HEK293 (cell line): ENCODE measurements around the gene TEKTIP1.

Source experiments
- CTCF ChIA-PET: fragments of 350-600 bp; formaldehyde crosslinking; extraction: SDS; loops from one replicate; lab custom pipeline; 2021; ENCODE audit warnings: antibody characterized with exemption; lab: Yijun Ruan, JAX
- POLR2A ChIA-PET: fragments of 300-600 bp; formaldehyde crosslinking; extraction: SDS; loops from one replicate; lab custom pipeline; 2020; ENCODE audit warnings: antibody characterized with exemption, inconsistent platforms; lab: Yijun Ruan, JAX
- H3K27ac ChIP-seq: fragments of 200-500 bp; sonication (Bioruptor generic); 2 replicates; pipeline ENCODE4 v1.5.1; 2014; ENCODE audit warnings: low read depth, low read length, control low read depth, inconsistent platforms; ENCODE audit errors: extremely low read depth
- H3K36me3 ChIP-seq, 2 experiments: fragments of 200-500 bp in 1 of 2; sonication (Bioruptor generic) in 1 of 2; 1 replicate in 1 of 2; 2 replicates in 1 of 2; pipeline ENCODE4 v1.5.1; 2014 to 2017; ENCODE audit warnings: inconsistent platforms in 2 of 2, low read length in 2 of 2; ENCODE audit not compliant: control insufficient read depth in 2 of 2, insufficient read depth in 1 of 2
- H3K4me1 ChIP-seq: fragments of 200-500 bp; sonication (Bioruptor generic); 2 replicates; pipeline ENCODE4 v1.5.1; 2014; ENCODE audit warnings: mild to moderate bottlenecking, low read length, inconsistent platforms; ENCODE audit not compliant: control insufficient read depth, insufficient read depth
- H3K4me3 ChIP-seq: 2 replicates; pipeline ENCODE4 v1.5.1; 2011; ENCODE audit warnings: low read depth, mild to moderate bottlenecking, control low read depth, low read length, moderate library complexity
- H3K9me3 ChIP-seq: fragments of 200-500 bp; sonication (Bioruptor generic); 2 replicates; pipeline ENCODE4 v1.5.1; 2014; ENCODE audit warnings: low read depth, low read length, inconsistent platforms; ENCODE audit not compliant: control insufficient read depth, insufficient read depth
- BCL6B ChIP-seq: fragments of 450-650 bp; formaldehyde crosslinking; IDR thresholded peaks from 2 replicates; pipeline ENCODE4 v1.5.1; 2017; ENCODE audit warnings: missing biosample characterization, missing genetic modification characterization
- ELK4 ChIP-seq: IDR thresholded peaks from 2 replicates; pipeline ENCODE4 v1.6.1; 2011; ENCODE audit warnings: mild to moderate bottlenecking, low read depth, low read length, borderline replicate concordance
- GLIS1 ChIP-seq: fragments of 450-650 bp; formaldehyde crosslinking; IDR thresholded peaks from 2 replicates; pipeline ENCODE4 v1.5.1; 2016; ENCODE audit warnings: missing biosample characterization, missing genetic modification characterization
- KLF16 ChIP-seq: fragments of 450-650 bp; formaldehyde crosslinking; IDR thresholded peaks from 2 replicates; pipeline ENCODE4 v1.5.1; 2017; ENCODE audit warnings: missing biosample characterization, missing genetic modification characterization
- PRDM2 ChIP-seq: fragments of 450-650 bp; formaldehyde crosslinking; IDR thresholded peaks from 2 replicates; pipeline ENCODE4 v1.5.1; 2016; ENCODE audit warnings: missing biosample characterization, missing genetic modification characterization, borderline replicate concordance
- SP2 ChIP-seq: fragments of 450-650 bp; formaldehyde crosslinking; IDR thresholded peaks from 2 replicates; pipeline ENCODE4 v1.5.1; 2016; ENCODE audit warnings: missing biosample characterization, missing genetic modification characterization
- YY1 ChIP-seq: fragments of 450-650 bp; formaldehyde crosslinking; IDR thresholded peaks from 2 replicates; pipeline ENCODE4 v1.5.1; 2018; ENCODE audit warnings: missing biosample characterization, missing genetic modification characterization
- ZBTB26 ChIP-seq: fragments of 450-650 bp; formaldehyde crosslinking; optimal IDR thresholded peaks from 2 replicates; pipeline ENCODE3; 2016; ENCODE audit warnings: missing biosample characterization, mild to moderate bottlenecking, missing genetic modification characterization
- ZIC2 ChIP-seq: fragments of 450-650 bp; formaldehyde crosslinking; IDR thresholded peaks from 2 replicates; pipeline ENCODE4 v1.5.1; 2016; ENCODE audit warnings: missing biosample characterization, missing genetic modification characterization
- ZNF148 ChIP-seq: fragments of 450-650 bp; formaldehyde crosslinking; IDR thresholded peaks from 2 replicates; pipeline ENCODE4 v1.5.0; 2017; ENCODE audit warnings: missing biosample characterization, missing genetic modification characterization, borderline replicate concordance
- ZNF335 ChIP-seq: fragments of 450-650 bp; formaldehyde crosslinking; conservative IDR thresholded peaks from 2 replicates; pipeline ENCODE4 v1.5.1; 2016; ENCODE audit warnings: missing biosample characterization, missing genetic modification characterization
- ZNF548 ChIP-seq: fragments of 450-650 bp; formaldehyde crosslinking; IDR thresholded peaks from 2 replicates; pipeline ENCODE4 v1.5.1; 2016; ENCODE audit warnings: missing biosample characterization, missing genetic modification characterization
- ZNF571 ChIP-seq: fragments of 450-650 bp; formaldehyde crosslinking; IDR thresholded peaks from 2 replicates; pipeline ENCODE4 v1.5.0; 2017; ENCODE audit warnings: missing biosample characterization, missing genetic modification characterization
- ZNF600 ChIP-seq: fragments of 450-650 bp; formaldehyde crosslinking; IDR thresholded peaks from 2 replicates; pipeline ENCODE4 v1.5.1; 2016; ENCODE audit warnings: missing biosample characterization, missing genetic modification characterization
- ZNF660 ChIP-seq: fragments of 450-650 bp; IDR thresholded peaks from 2 replicates; pipeline ENCODE4 v1.5.1; 2018; ENCODE audit warnings: missing biosample characterization, mild to moderate bottlenecking, missing genetic modification characterization
- ZNF768 ChIP-seq: fragments of 450-650 bp; formaldehyde crosslinking; IDR thresholded peaks from 2 replicates; pipeline ENCODE4 v1.5.1; 2018; ENCODE audit warnings: missing biosample characterization, mild to moderate bottlenecking, missing genetic modification characterization
- ZNF791 ChIP-seq: fragments of 450-650 bp; formaldehyde crosslinking; IDR thresholded peaks from 2 replicates; pipeline ENCODE4 v1.5.1; 2016; ENCODE audit warnings: missing biosample characterization, missing genetic modification characterization

The TEKTIP1 gene

GRCh38 chr19:3492131-3492839 lies 46.7 kb upstream of the TEKTIP1 start:
- Histone ChIP-seq H3K4me1 (no peaks in the 10 kb centered on the region), H3K4me3 (no peak overlapping the region), H3K36me3 (peaks cover 7 to 57% of the 10 kb centered on the region in 2 experiments; a peak in 2 of 3 replicates), H3K27ac (no peak overlapping the region), H3K9me3 (no peaks in the 10 kb centered on the region)
- CTCF ChIA-PET, result interaction anchor here (0.6 to 1.3 kb wide), 3 partner anchors 62 to 187 kb away, joined by 3 to 4 read pairs (median 3); no protein-coding TSS in a partner anchor
- POLR2A ChIA-PET, result interaction anchor here (0.6 kb wide), 1 partner anchor 15 kb away, joined by 3 read pairs; no protein-coding TSS in a partner anchor
- TF ChIP-seq SP2 (tag by site-specific recombination) (no peak), GLIS1 (tag by site-specific recombination) (peak; percentile 70), ZIC2 (tag by site-specific recombination) (peak; percentile 74)

GRCh38 chr19:3492919-3493318 lies 46.1 kb upstream of the TEKTIP1 start:
- Histone ChIP-seq H3K36me3 (peaks cover 7 to 60% of the 10 kb centered on the region in 2 experiments; a peak in 2 of 3 replicates), H3K9me3 (no peaks in the 10 kb centered on the region), H3K4me1 (no peaks in the 10 kb centered on the region), H3K27ac (no peak overlapping the region), H3K4me3 (no peak overlapping the region)
- POLR2A ChIA-PET, result interaction anchor here (0.6 kb wide), 1 partner anchor 8 kb away, joined by 3 read pairs; no protein-coding TSS in a partner anchor
- TF ChIP-seq KLF16, result no peak
- CTCF ChIA-PET, result interaction anchor here (0.8 kb wide), 1 partner anchor 63 kb away, joined by 3 read pairs; no protein-coding TSS in a partner anchor

- H3K9me3 ChIP-seq, result no peaks in the 10 kb centered on the region
- CTCF ChIA-PET, result no interaction called here
- no peak overlapping the region for H3K27ac ChIP-seq
- H3K4me1 ChIP-seq, result no peaks in the 10 kb centered on the region
- H3K4me3 ChIP-seq, result no peak overlapping the region
- peaks cover 7 to 60% of the 10 kb centered on the region in 2 experiments; a peak in 2 of 3 replicates for H3K36me3 ChIP-seq
- POLR2A ChIA-PET, result interaction anchor here (0.6 kb wide), 1 partner anchor 9 kb away, joined by 3 read pairs; no protein-coding TSS in a partner anchor
- no peak for TF ChIP-seq ZNF768 (tag by site-specific recombination)
- no peak for TF ChIP-seq ZBTB26 (tag by site-specific recombination)
- TF ChIP-seq ZNF148 (tag by site-specific recombination), result no peak
- TF ChIP-seq ZNF600 (tag by site-specific recombination), result no peak
- TF ChIP-seq BCL6B, result no peak
- no peak for TF ChIP-seq YY1 (tag by site-specific recombination)
- TF ChIP-seq ZNF660 (tag by site-specific recombination), result no peak
- no peak for TF ChIP-seq ZNF791 (tag by site-specific recombination)
- TF ChIP-seq ZNF571 (tag by site-specific recombination), result no peak
- TF ChIP-seq ZNF335, result no peak
- TF ChIP-seq ZNF548 (tag by site-specific recombination), result no peak
- TF ChIP-seq ELK4, result no peak
- TF ChIP-seq PRDM2 (tag by site-specific recombination), result no peak
Measured at GRCh38 chr19:3493651-3494050, 45.3 kb upstream of the TEKTIP1 start.
